ENCODE measurements around the gene RPS6KA4.

- TF ChIP-seq, protein P1, sequence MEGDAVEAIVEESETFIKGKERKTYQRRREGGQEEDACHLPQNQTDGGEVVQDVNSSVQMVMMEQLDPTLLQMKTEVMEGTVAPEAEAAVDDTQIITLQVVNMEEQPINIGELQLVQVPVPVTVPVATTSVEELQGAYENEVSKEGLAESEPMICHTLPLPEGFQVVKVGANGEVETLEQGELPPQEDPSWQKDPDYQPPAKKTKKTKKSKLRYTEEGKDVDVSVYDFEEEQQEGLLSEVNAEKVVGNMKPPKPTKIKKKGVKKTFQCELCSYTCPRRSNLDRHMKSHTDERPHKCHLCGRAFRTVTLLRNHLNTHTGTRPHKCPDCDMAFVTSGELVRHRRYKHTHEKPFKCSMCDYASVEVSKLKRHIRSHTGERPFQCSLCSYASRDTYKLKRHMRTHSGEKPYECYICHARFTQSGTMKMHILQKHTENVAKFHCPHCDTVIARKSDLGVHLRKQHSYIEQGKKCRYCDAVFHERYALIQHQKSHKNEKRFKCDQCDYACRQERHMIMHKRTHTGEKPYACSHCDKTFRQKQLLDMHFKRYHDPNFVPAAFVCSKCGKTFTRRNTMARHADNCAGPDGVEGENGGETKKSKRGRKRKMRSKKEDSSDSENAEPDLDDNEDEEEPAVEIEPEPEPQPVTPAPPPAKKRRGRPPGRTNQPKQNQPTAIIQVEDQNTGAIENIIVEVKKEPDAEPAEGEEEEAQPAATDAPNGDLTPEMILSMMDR (conservative IDR thresholded peaks at IDR 0.05; ENCODE audit: low read depth, low read length), result no peak
- no peak for TF ChIP-seq EZH2 (IDR thresholded peaks at IDR 0.05; ENCODE audit: borderline replicate concordance, low read depth, low read length, poor library complexity, severe bottlenecking)
Observed at GRCh38 chr11:64382047-64382446, 23.1 kb downstream of the RPS6KA4 start.

Measured in A673 (cell line).